Amniotic stem cell (primary cell): ENCODE data around the gene LAMB4.
A peak's percentile ranks its signal among the peaks of the same experiment; 100 is the strongest.

Experiments used
- DNase-seq: peaks from one replicate; lab custom pipeline; 2025; lab: John Stamatoyannopoulos, UW

The LAMB4 gene

GRCh38 chr7:108079648-108080591 is 50.2 kb downstream of the LAMB4 start:
- peak; percentile 24 for DNase-seq

GRCh38 chr7:108079276-108079647 is 50.9 kb downstream of the LAMB4 start:
- DNase-seq, result no peak

- DNase-seq, result no peak
Measured at GRCh38 chr7:108078691-108079090, 51.5 kb downstream of the LAMB4 start.

GRCh38 chr7:108078211-108078673 is 51.9 kb downstream of the LAMB4 start:
- DNase-seq, result no peak

GRCh38 chr7:108077709-108078108 is 52.5 kb downstream of the LAMB4 start:
- DNase-seq, result no peak

- no peak for DNase-seq
Measured at GRCh38 chr7:108076156-108076555, 54.0 kb downstream of the LAMB4 start.

- DNase-seq, result no peak
Measured at GRCh38 chr7:108073305-108074070, 56.7 kb downstream of the LAMB4 start.

- DNase-seq, result no peak
Measured at GRCh38 chr7:108072739-108073138, 57.4 kb downstream of the LAMB4 start.

GRCh38 chr7:108072116-108072515 is 58.0 kb downstream of the LAMB4 start:
- DNase-seq, result no peak

- no peak for DNase-seq
Measured at GRCh38 chr7:108071551-108071950, 58.6 kb downstream of the LAMB4 start.

- DNase-seq, result no peak
Measured at GRCh38 chr7:108069646-108070045, 60.5 kb downstream of the LAMB4 start.

- no peak for DNase-seq
Measured at GRCh38 chr7:108067844-108068243, 62.3 kb downstream of the LAMB4 start.

- no peak for DNase-seq
Measured at GRCh38 chr7:108066486-108066885, 63.7 kb downstream of the LAMB4 start.

GRCh38 chr7:108063520-108063933 is 66.6 kb downstream of the LAMB4 start:
- no peak for DNase-seq

- DNase-seq, result no peak
Measured at GRCh38 chr7:108062250-108063014, 67.7 kb downstream of the LAMB4 start.

GRCh38 chr7:108059526-108059925 is 70.6 kb downstream of the LAMB4 start:
- no peak for DNase-seq

GRCh38 chr7:108057951-108058481 is 72.1 kb downstream of the LAMB4 start:
- no peak for DNase-seq

GRCh38 chr7:108055611-108056021 is 74.5 kb downstream of the LAMB4 start:
- no peak for DNase-seq

- no peak for DNase-seq
Measured at GRCh38 chr7:108054537-108054936, 75.6 kb downstream of the LAMB4 start.

GRCh38 chr7:108053250-108053649 is 76.9 kb downstream of the LAMB4 start:
- DNase-seq, result no peak

GRCh38 chr7:108051454-108051853 is 78.7 kb downstream of the LAMB4 start:
- DNase-seq, result no peak

- DNase-seq, result no peak
Measured at GRCh38 chr7:108049962-108050361, 80.2 kb downstream of the LAMB4 start.
